ENCODE data around the gene RFXAP.

RFXAP gene

GRCh38 chr13:36817996-36818803 lies 822 bp upstream of the RFXAP start:
- DNase-seq (ENCODE audit: low read depth in 2 of 2): no peak

- DNase-seq (ENCODE audit: low read depth in 2 of 2): no peak
Measured at GRCh38 chr13:36819739-36820090, 693 bp downstream of the RFXAP start.

GRCh38 chr13:36820222-36820621 lies 1.2 kb downstream of the RFXAP start:
- DNase-seq (ENCODE audit: low read depth in 2 of 2): no peak

GRCh38 chr13:36822785-36823184 lies 3.8 kb downstream of the RFXAP start:
- no peak for DNase-seq (ENCODE audit: low read depth in 2 of 2)

- no peak for DNase-seq (ENCODE audit: low read depth in 2 of 2)
Measured at GRCh38 chr13:36829753-36830152, 10.7 kb downstream of the RFXAP start.

- DNase-seq (ENCODE audit: low read depth in 2 of 2): no peak
Measured at GRCh38 chr13:36831291-36831690, 12.3 kb downstream of the RFXAP start.

- no peak for DNase-seq (ENCODE audit: low read depth in 2 of 2)
Measured at GRCh38 chr13:36834299-36834698, 15.3 kb downstream of the RFXAP start.

- no peak for DNase-seq (ENCODE audit: low read depth in 2 of 2)
Measured at GRCh38 chr13:36837354-36838092, 18.5 kb downstream of the RFXAP start.

GRCh38 chr13:36839281-36839680 lies 20.3 kb downstream of the RFXAP start:
- DNase-seq (ENCODE audit: low read depth in 2 of 2): no peak

GRCh38 chr13:36839981-36840380 lies 21.0 kb downstream of the RFXAP start:
- DNase-seq (ENCODE audit: low read depth in 2 of 2): no peak

GRCh38 chr13:36840718-36841250 lies 21.8 kb downstream of the RFXAP start:
- DNase-seq (ENCODE audit: low read depth in 2 of 2): no peak

- no peak for DNase-seq (ENCODE audit: low read depth in 2 of 2)
Measured at GRCh38 chr13:36841391-36841790, 22.4 kb downstream of the RFXAP start.

GRCh38 chr13:36847606-36848005 lies 28.6 kb downstream of the RFXAP start:
- DNase-seq (ENCODE audit: low read depth in 2 of 2): no peak

- DNase-seq (ENCODE audit: low read depth in 2 of 2): no peak
Measured at GRCh38 chr13:36848199-36848982, 29.4 kb downstream of the RFXAP start.

- no peak for DNase-seq (ENCODE audit: low read depth in 2 of 2)
Measured at GRCh38 chr13:36850790-36851438, 31.9 kb downstream of the RFXAP start.

- DNase-seq (ENCODE audit: low read depth in 2 of 2): no peak
Measured at GRCh38 chr13:36857253-36857652, 38.2 kb downstream of the RFXAP start.

- DNase-seq (ENCODE audit: low read depth in 2 of 2): no peak
Measured at GRCh38 chr13:36858290-36858689, 39.3 kb downstream of the RFXAP start.

- no peak for DNase-seq (ENCODE audit: low read depth in 2 of 2)
Measured at GRCh38 chr13:36859259-36859658, 40.2 kb downstream of the RFXAP start.

GRCh38 chr13:36862002-36862685 lies 43.1 kb downstream of the RFXAP start:
- DNase-seq (ENCODE audit: low read depth in 2 of 2): no peak

- no peak for DNase-seq (ENCODE audit: low read depth in 2 of 2)
Measured at GRCh38 chr13:36862722-36863121, 43.7 kb downstream of the RFXAP start.

- DNase-seq (ENCODE audit: low read depth in 2 of 2): no peak
Measured at GRCh38 chr13:36865265-36865664, 46.2 kb downstream of the RFXAP start.

Measured in stimulated activated CD4-positive, alpha-beta T cell treated with anti-CD3 and anti-CD28 coated beads, Interleukin-1b, Interleukin-23, amount 100 ng/mL, for 1 hour (primary cell).